ENCODE measurements around the gene ENOSF1. TPM values are rescaled to one million over a fixed set of nuclear protein-coding genes. Genes with fewer than 3 reads are reported as not detected.
A peak's percentile ranks its signal among the peaks of the same experiment; 100 is the strongest.

The ENOSF1 gene
- total RNA-seq, 1 donor from 2014 or later, result 96.2 TPM

GRCh38 chr18:723541-724080, 11.2 kb upstream of the ENOSF1 start:
- no peak overlapping the region for H3K4me3 ChIP-seq
- peaks cover 13% of the 10 kb centered on the region for H3K36me3 ChIP-seq
- no peak for TF ChIP-seq CTCF (IDR thresholded peaks at IDR 0.05)
- intact Hi-C loops (cut with DNase I), result no loop called here
- no peaks in the 10 kb centered on the region for H3K9me3 ChIP-seq
- H3K27ac ChIP-seq, result no peak overlapping the region
- DNase-seq (no peak), ATAC-seq (no peak)
- H3K4me1 ChIP-seq, result no peaks in the 10 kb centered on the region
- H3K27me3 ChIP-seq, result no peaks in the 10 kb centered on the region

- H3K4me1 ChIP-seq, result no peaks in the 10 kb centered on the region
- H3K27me3 ChIP-seq, result no peaks in the 10 kb centered on the region
- H3K4me3 ChIP-seq, result no peak overlapping the region
- no peaks in the 10 kb centered on the region for H3K9me3 ChIP-seq
- intact Hi-C loops (cut with DNase I), result no loop called here
- DNase-seq (no peak), ATAC-seq (no peak)
- TF ChIP-seq CTCF (IDR thresholded peaks at IDR 0.05), result no peak
- no peaks in the 10 kb centered on the region for H3K36me3 ChIP-seq
- H3K27ac ChIP-seq, result no peak overlapping the region
Observed at GRCh38 chr18:717003-717402, 4.6 kb upstream of the ENOSF1 start.

- Histone ChIP-seq H3K4me1 (peaks cover 9% of the 10 kb centered on the region), H3K27ac (no peak overlapping the region), H3K27me3 (no peaks in the 10 kb centered on the region), H3K4me3 (no peak overlapping the region), H3K36me3 (no peaks in the 10 kb centered on the region), H3K9me3 (no peaks in the 10 kb centered on the region)
- ATAC-seq (no peak), DNase-seq (no peak)
- intact Hi-C loops (cut with DNase I), result no loop called here
- no peak for TF ChIP-seq CTCF (IDR thresholded peaks at IDR 0.05)
Observed at GRCh38 chr18:715626-716025, 3.2 kb upstream of the ENOSF1 start.

- Histone ChIP-seq H3K9me3 (no peaks in the 10 kb centered on the region), H3K27me3 (no peaks in the 10 kb centered on the region), H3K36me3 (no peaks in the 10 kb centered on the region), H3K27ac (peak overlapping the region; percentile 91), H3K4me3 (peak overlapping the region; percentile 75), H3K4me1 (peaks cover 18% of the 10 kb centered on the region)
- no peak for TF ChIP-seq CTCF (IDR thresholded peaks at IDR 0.05)
- intact Hi-C loops (cut with DNase I), result no loop called here
- DNase-seq (no peak), ATAC-seq (no peak)
Observed at GRCh38 chr18:713135-713490, 683 bp upstream of the ENOSF1 start.

GRCh38 chr18:711657-712400, 601 bp downstream of the ENOSF1 start:
- Histone ChIP-seq H3K27ac (peak overlapping the region; percentile 91), H3K4me3 (peak overlapping the region; percentile 75), H3K9me3 (no peaks in the 10 kb centered on the region), H3K36me3 (no peaks in the 10 kb centered on the region), H3K27me3 (no peaks in the 10 kb centered on the region), H3K4me1 (peaks cover 18% of the 10 kb centered on the region)
- peak; percentile 86 for DNase-seq
- TF ChIP-seq CTCF (IDR thresholded peaks at IDR 0.05), result no peak
- intact Hi-C loops (cut with DNase I), result no loop called here
- peak; percentile 61 for ATAC-seq

All from upper lobe of right lung (tissue), 1 donor.